Caki2 (cell line): Measurements from ENCODE around the gene KRT35. TPM values are rescaled to one million over a fixed set of nuclear protein-coding genes. Genes with fewer than 3 reads are reported as not detected.
A peak's percentile ranks its signal among the peaks of the same experiment; 100 is the strongest.

Experiments used
- DNase-seq: peaks from one replicate; pipeline ENCODE4 v3.0.0-alpha.2; 2015; ENCODE audit warnings: low read depth
- in situ Hi-C: cut with HindIII; loops from 2 replicates; pipeline ENCODE4 v1.10.0; 2016; ENCODE audit warnings: low sequenced_read_pairs, low pct_unique_long_range_greater_than_20kb, mixed read lengths
- total RNA-seq: library from RNA; depleted of rRNA; stranded (reverse); fragments of >200 nt; shearing (Covaris generic); gene quantifications from 2 replicates; pipeline ENCODE4 v1.2.3, GENCODE V29; 2014; ENCODE audit warnings: low replicate concordance

KRT35 gene
- total RNA-seq, 1 experiment from 2014 or later: not detected

- in situ Hi-C loops: no loop called here
- DNase-seq: no peak
Measured at GRCh38 chr17:41516147-41516829, 35.3 kb upstream of the KRT35 start.

GRCh38 chr17:41513168-41513547, 32.2 kb upstream of the KRT35 start:
- no peak for DNase-seq

GRCh38 chr17:41512546-41513167, 31.7 kb upstream of the KRT35 start:
- no peak for DNase-seq
- in situ Hi-C loops: no loop called here

More at GRCh38 chr17:41513168-41513547, 32.2 kb upstream of the KRT35 start:
- in situ Hi-C loops: no loop called here

GRCh38 chr17:41511716-41512115, 30.8 kb upstream of the KRT35 start:
- in situ Hi-C loops: no loop called here
- DNase-seq: no peak

- in situ Hi-C loops: no loop called here
- DNase-seq: no peak
Measured at GRCh38 chr17:41511116-41511515, 30.2 kb upstream of the KRT35 start.

GRCh38 chr17:41510251-41511065, 29.5 kb upstream of the KRT35 start:
- in situ Hi-C loops: no loop called here
- DNase-seq: no peak

GRCh38 chr17:41507315-41507880, 26.4 kb upstream of the KRT35 start:
- in situ Hi-C loops: no loop called here
- no peak for DNase-seq

- DNase-seq: no peak
- in situ Hi-C loops: no loop called here
Measured at GRCh38 chr17:41505809-41506767, 25.1 kb upstream of the KRT35 start.

- in situ Hi-C loops: no loop called here
- DNase-seq: no peak
Measured at GRCh38 chr17:41505007-41505808, 24.3 kb upstream of the KRT35 start, which contains the start of gene KRT13. Gene KRT13 (minus strand): TSS chr17:41505612. CDS start chr17:41505550, 62 bp downstream.

GRCh38 chr17:41504246-41504977, 23.5 kb upstream of the KRT35 start:
- DNase-seq: no peak
- in situ Hi-C loops: no loop called here

- in situ Hi-C loops: no loop called here
- no peak for DNase-seq
Measured at GRCh38 chr17:41503202-41503601, 22.3 kb upstream of the KRT35 start.

GRCh38 chr17:41500131-41500911, 19.4 kb upstream of the KRT35 start:
- in situ Hi-C loops: no loop called here
- DNase-seq: peak; percentile 73

GRCh38 chr17:41499714-41500113, 18.8 kb upstream of the KRT35 start:
- no peak for DNase-seq
- in situ Hi-C loops: no loop called here

- DNase-seq: no peak
- in situ Hi-C loops: no loop called here
Measured at GRCh38 chr17:41498276-41498675, 17.3 kb upstream of the KRT35 start.

GRCh38 chr17:41496803-41497484, 16.0 kb upstream of the KRT35 start:
- in situ Hi-C loops: no loop called here
- DNase-seq: peak; percentile 89
